Measurements from ENCODE around the gene ATG14. TPM values are rescaled to one million over a fixed set of nuclear protein-coding genes. Genes with fewer than 3 reads are reported as not detected.
"Not testable (repeated sequence)": the region's sequence is repeated elsewhere in the genome, so short reads cannot be mapped to it uniquely, and the experiment has no call there.

Gene ATG14
- polyA plus RNA-seq, 3 donors from 2014 or later = 3.2 to 6.1 (median 3.2) TPM

- Mint-ChIP-seq H3K4me1 (peaks cover 26 to 30% of the 10 kb centered on the region in 2 donors), H3K4me3 (no peak overlapping the region), H3K9me3 (no peaks in the 10 kb centered on the region), H3K27me3 (ENCODE audit: low read depth in 3 of 3) (peaks cover 2 to 4% (median 3%) of the 10 kb centered on the region in 3 donors), H3K27ac (peak overlapping the region in 1 of 6 donors; percentile 65), H3K36me3 (peaks cover 14 to 35% (median 26%) of the 10 kb centered on the region in 3 donors)
- DNase-seq = no peak
Measured at GRCh38 chr14:55389330-55389729, 22.3 kb downstream of the ATG14 start.

DNA sequence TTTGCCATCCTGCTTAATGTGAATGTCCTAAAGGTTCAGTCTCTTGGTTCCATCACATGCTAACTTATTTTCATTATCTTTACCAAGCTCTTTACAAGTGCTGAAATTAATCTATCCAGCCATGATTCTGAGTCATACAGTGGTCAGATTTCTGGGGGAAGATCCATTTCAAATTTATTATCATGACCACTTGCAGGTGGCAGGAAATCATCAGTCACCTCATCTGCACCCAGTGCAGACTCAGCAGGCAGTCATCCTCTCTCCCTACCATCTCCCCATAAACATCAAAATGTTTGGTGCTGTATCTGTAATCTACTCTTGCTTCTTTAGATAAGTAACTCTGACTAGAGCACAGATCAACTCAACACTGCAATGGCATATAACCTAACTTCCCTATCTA, 23.5 kb downstream of the ATG14 start:
- Mint-ChIP-seq H3K27ac (peak overlapping the region in 4 of 6 donors; percentile 18 to 47 (median 31)), H3K9me3 (no peaks in the 10 kb centered on the region), H3K4me3 (no peak overlapping the region), H3K4me1 (peaks cover 26 to 30% of the 10 kb centered on the region in 2 donors), H3K27me3 (ENCODE audit: low read depth in 3 of 3) (peaks cover 2 to 4% (median 3%) of the 10 kb centered on the region in 3 donors), H3K36me3 (peaks cover 17 to 39% (median 30%) of the 10 kb centered on the region in 3 donors)
- DNase-seq = no peak

DNA sequence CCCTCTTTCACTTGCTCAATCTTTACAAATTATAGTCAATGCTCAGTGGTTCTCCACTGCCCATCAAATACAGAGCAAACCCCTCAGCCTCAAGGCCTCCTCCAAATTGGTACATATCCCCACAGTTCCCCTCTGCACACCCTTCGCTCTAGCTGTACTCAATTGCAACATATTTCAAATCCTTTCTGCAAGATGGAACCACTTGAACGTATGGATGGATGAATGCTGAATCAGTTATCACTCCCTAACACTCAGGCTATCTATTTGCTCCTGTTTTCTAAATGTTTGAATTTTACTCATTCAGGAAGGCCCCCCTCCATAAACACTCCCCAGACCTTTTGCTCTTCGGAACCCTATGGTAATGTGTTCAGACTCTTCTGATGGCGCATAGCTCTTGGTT, 24.5 kb downstream of the ATG14 start:
- H3K4me3 Mint-ChIP-seq = peak overlapping the region; percentile 22 to 56 (median 38)
- no peaks in the 10 kb centered on the region for H3K9me3 Mint-ChIP-seq
- H3K4me1 Mint-ChIP-seq = peaks cover 26 to 30% of the 10 kb centered on the region in 2 donors
- peaks cover 17 to 39% (median 30%) of the 10 kb centered on the region in 3 donors for H3K36me3 Mint-ChIP-seq
- peak overlapping the region; percentile 83 to 98 (median 88) for H3K27ac Mint-ChIP-seq
- DNase-seq = no peak
- H3K27me3 Mint-ChIP-seq (ENCODE audit: low read depth in 3 of 3) = peaks cover 2 to 7% (median 4%) of the 10 kb centered on the region in 3 donors

DNA sequence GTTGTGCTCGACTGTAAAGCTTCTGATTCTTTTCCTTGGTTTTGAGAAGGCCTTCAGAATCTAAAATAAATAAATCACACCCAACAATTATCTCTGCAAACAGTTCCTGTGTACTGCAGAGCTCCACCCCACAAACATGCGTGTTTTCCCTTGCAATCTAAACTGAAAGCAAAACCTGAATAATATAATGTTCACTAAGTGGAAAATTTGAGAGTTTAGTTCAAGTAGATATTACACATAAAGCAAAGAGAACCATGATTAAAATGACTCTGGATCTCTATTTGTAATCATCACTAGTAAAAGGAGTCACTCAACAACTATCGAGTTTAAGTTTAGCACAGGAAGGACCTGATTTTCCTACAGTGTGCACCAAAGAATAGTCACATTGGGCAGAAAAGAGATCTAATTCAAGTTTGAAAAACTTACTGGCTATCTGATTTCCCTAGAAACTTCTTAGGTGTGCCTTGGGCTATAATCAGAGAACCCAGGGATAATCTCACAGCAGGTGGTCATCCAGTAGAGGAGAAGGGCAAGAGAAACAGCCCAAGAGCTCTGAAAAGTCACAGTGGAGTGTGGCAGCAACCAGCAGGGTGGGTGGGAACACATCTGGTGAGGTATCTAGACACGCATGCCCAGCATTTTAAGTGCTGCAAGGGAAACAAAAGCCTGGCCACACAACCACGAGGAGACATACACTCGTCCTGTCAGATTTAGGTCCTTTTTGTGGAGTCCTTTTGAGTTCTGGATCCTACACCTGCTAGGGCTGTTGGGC, 25.4 kb downstream of the ATG14 start:
- peaks cover 2 to 7% (median 4%) of the 10 kb centered on the region in 3 donors for H3K27me3 Mint-ChIP-seq (ENCODE audit: low read depth in 3 of 3)
- H3K4me1 Mint-ChIP-seq = peaks cover 26 to 30% of the 10 kb centered on the region in 2 donors
- peak; percentile 18 to 24 (median 21) for DNase-seq
- H3K9me3 Mint-ChIP-seq = no peaks in the 10 kb centered on the region
- H3K4me3 Mint-ChIP-seq = peak overlapping the region; percentile 70 to 85 (median 79)
- H3K36me3 Mint-ChIP-seq = peaks cover 22 to 43% (median 37%) of the 10 kb centered on the region in 3 donors
- H3K27ac Mint-ChIP-seq = peak overlapping the region; percentile 87 to 98 (median 90)

DNA sequence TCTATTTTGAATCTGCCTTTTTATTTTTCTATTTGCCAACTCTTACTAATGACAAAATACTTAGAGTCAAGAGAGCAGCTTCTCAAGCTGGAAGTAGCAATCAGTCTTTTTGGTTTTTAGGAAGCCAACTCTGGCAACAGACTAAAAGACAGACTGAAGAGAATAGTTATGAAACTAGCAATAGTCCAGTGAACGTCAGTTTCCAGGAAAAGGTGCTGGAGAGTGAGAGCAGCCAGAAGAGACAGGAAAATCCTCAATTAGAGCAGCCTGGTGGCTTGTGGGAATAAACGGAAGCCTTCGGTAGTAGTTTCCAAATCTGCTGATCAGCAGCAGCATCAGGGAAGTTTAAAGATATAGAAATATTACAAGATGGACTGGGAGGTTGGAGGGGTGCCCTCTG, 27.1 kb downstream of the ATG14 start:
- peaks cover 26 to 30% of the 10 kb centered on the region in 2 donors for H3K4me1 Mint-ChIP-seq
- H3K9me3 Mint-ChIP-seq = no peaks in the 10 kb centered on the region
- DNase-seq = no peak
- H3K4me3 Mint-ChIP-seq = no peak overlapping the region
- peaks cover 2 to 7% (median 4%) of the 10 kb centered on the region in 3 donors for H3K27me3 Mint-ChIP-seq (ENCODE audit: low read depth in 3 of 3)
- peak overlapping the region in 3 of 6 donors; percentile 30 to 70 (median 69) for H3K27ac Mint-ChIP-seq
- H3K36me3 Mint-ChIP-seq = peaks cover 29 to 45% (median 38%) of the 10 kb centered on the region in 3 donors

DNA sequence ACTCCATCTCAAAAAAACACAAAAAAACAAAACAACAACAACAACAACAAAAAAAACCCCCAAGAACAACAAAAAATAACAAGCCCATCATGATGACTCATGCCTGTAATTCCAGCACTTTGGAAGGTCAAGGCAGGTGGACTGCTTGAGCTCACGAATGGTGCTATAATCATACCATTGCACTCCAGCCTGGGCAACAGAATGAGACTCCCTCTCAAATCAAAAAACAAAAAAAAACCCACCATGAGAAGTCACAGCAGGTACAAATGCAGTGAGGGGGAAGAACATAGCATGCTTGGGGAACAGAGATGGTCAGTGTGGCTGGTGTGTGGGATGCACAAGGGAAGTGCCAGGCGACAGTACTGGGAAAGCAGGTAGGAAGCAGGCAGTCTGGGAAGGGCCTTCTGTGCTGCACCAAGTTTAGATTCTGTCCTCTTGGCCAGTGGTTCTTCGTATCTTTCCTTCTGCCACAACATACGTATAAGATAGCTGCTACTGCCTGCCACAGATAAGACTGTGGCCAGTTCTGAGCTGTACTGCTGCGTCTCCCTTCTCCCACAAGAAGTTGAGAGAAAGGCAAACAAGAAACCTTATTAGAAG, 28.0 kb downstream of the ATG14 start:
- H3K27me3 Mint-ChIP-seq (ENCODE audit: low read depth in 3 of 3) = peaks cover 2 to 7% (median 4%) of the 10 kb centered on the region in 3 donors
- peaks cover 24 to 29% of the 10 kb centered on the region in 2 donors for H3K4me1 Mint-ChIP-seq
- peaks cover 29 to 39% (median 29%) of the 10 kb centered on the region in 3 donors for H3K36me3 Mint-ChIP-seq
- H3K9me3 Mint-ChIP-seq = no peaks in the 10 kb centered on the region
- peak overlapping the region in 2 of 6 donors; percentile 15 to 49 for H3K27ac Mint-ChIP-seq
- no peak overlapping the region for H3K4me3 Mint-ChIP-seq
- DNase-seq = no peak

DNA sequence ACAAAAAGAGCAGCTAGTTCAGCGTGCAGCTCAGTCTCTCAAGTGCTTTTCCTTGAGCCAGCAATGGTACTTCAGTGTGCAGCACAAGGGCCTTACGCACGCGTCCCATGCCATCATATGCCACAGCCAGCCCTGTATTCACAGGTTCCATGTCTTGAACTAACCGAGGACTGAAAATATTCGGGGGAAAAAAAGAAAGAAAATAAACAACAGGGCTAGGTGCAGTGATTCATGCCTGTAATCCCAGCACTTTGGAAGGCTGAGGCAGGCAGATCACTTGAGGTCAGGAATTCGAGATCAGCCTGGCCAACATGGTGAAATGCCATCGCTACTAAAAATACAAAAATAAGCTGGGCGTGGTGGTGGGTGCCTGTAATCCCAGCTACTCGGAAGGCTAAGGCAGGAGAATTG, 28.6 kb downstream of the ATG14 start:
- not testable (repeated sequence) for H3K4me3 Mint-ChIP-seq; H3K27ac Mint-ChIP-seq; DNase-seq; H3K9me3 Mint-ChIP-seq; H3K27me3 Mint-ChIP-seq (ENCODE audit: low read depth in 3 of 3)
- Mint-ChIP-seq H3K4me1 (peaks cover 23 to 24% of the 10 kb centered on the region in 2 donors), H3K36me3 (peaks cover 27 to 33% (median 31%) of the 10 kb centered on the region in 3 donors)

GRCh38 chr14:55382483-55382882, 29.1 kb downstream of the ATG14 start:
- H3K27ac Mint-ChIP-seq = no peak overlapping the region
- no peaks in the 10 kb centered on the region for H3K9me3 Mint-ChIP-seq
- peaks cover 20 to 21% of the 10 kb centered on the region in 2 donors for H3K4me1 Mint-ChIP-seq
- H3K27me3 Mint-ChIP-seq (ENCODE audit: low read depth in 3 of 3) = peaks cover 2 to 7% (median 4%) of the 10 kb centered on the region in 3 donors
- peaks cover 31 to 34% (median 34%) of the 10 kb centered on the region in 3 donors for H3K36me3 Mint-ChIP-seq
- no peak for DNase-seq
- no peak overlapping the region for H3K4me3 Mint-ChIP-seq

- H3K9me3 Mint-ChIP-seq = no peaks in the 10 kb centered on the region
- peaks cover 36 to 43% (median 40%) of the 10 kb centered on the region in 3 donors for H3K36me3 Mint-ChIP-seq
- no peak overlapping the region for H3K27ac Mint-ChIP-seq
- peaks cover 11% of the 10 kb centered on the region in 2 donors for H3K4me1 Mint-ChIP-seq
- no peak for DNase-seq
- no peak overlapping the region for H3K4me3 Mint-ChIP-seq
- H3K27me3 Mint-ChIP-seq (ENCODE audit: low read depth in 3 of 3) = peaks cover 2 to 3% (median 3%) of the 10 kb centered on the region in 3 donors
Measured at GRCh38 chr14:55381561-55381960, 30.1 kb downstream of the ATG14 start.

DNA sequence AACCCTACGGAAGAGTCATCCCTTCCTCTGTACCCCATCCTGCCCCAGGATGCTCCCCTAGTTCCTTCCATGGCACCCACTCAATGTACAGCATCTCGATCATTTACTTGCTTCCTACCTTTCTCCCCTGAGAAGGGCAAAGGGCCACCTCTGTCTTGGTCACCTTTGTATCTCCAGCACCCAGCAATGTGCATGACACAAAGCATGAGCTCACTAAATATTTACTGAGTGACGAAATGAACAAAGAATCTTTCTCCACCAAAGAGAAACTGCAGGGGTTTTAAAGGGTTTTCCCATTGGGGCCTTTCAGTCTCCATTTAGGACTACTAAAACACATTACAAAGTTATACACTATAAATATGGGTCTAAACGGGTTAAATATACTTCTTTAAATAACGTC, 30.6 kb downstream of the ATG14 start:
- Mint-ChIP-seq H3K4me3 (no peak overlapping the region), H3K36me3 (peaks cover 40 to 48% (median 45%) of the 10 kb centered on the region in 3 donors)

GRCh38 chr14:55377236-55377635, 34.4 kb downstream of the ATG14 start:
- no peak overlapping the region for H3K4me3 Mint-ChIP-seq
- DNase-seq = no peak
- H3K27me3 Mint-ChIP-seq (ENCODE audit: low read depth in 3 of 3) = peaks cover 0 to 7% (median 0%) of the 10 kb centered on the region in 3 donors
- peaks cover 31 to 49% (median 43%) of the 10 kb centered on the region in 3 donors for H3K36me3 Mint-ChIP-seq
- peaks cover 26 to 43% of the 10 kb centered on the region in 2 donors for H3K4me1 Mint-ChIP-seq
- H3K9me3 Mint-ChIP-seq = no peaks in the 10 kb centered on the region
- peak overlapping the region in 1 of 6 donors; percentile 62 for H3K27ac Mint-ChIP-seq

More for the DNA sequence above, 30.6 kb downstream of the ATG14 start:
- Mint-ChIP-seq H3K27ac (no peak overlapping the region), H3K9me3 (no peaks in the 10 kb centered on the region), H3K27me3 (ENCODE audit: low read depth in 3 of 3) (peaks cover 2 to 7% (median 3%) of the 10 kb centered on the region in 3 donors), H3K4me1 (peaks cover 6 to 11% of the 10 kb centered on the region in 2 donors)
- no peak for DNase-seq

DNA sequence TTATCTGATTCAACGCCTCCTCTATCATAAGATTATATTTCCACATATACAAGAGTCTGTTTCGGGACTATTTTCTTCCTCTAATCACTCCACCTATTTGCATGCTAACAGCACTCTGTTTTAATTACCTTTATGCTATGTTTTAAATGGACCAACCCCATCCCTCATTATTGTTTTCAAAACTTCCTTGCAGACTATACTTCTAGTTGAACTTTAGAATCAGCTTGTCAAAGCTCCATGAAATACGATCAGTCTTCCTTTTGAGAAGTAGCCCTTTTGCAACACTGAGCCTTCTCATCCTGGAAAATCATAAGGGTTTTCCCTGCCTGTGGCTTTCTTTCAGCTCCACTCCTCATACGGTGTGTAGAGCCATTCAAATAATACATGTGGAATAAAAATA, 36.9 kb downstream of the ATG14 start:
- no peak for DNase-seq
- Mint-ChIP-seq H3K9me3 (no peaks in the 10 kb centered on the region), H3K27me3 (ENCODE audit: low read depth in 3 of 3) (peaks cover 2 to 5% (median 3%) of the 10 kb centered on the region in 3 donors), H3K4me3 (peak overlapping the region in 4 of 5 donors; percentile 8 to 63 (median 34)), H3K4me1 (peaks cover 34 to 54% of the 10 kb centered on the region in 2 donors), H3K36me3 (peaks cover 15 to 37% (median 33%) of the 10 kb centered on the region in 3 donors), H3K27ac (peak overlapping the region; percentile 51 to 95 (median 86))

- Mint-ChIP-seq H3K27ac (peak overlapping the region; percentile 81 to 95 (median 91)), H3K4me3 (peak overlapping the region; percentile 63 to 77 (median 74)), H3K36me3 (peaks cover 15 to 40% (median 38%) of the 10 kb centered on the region in 3 donors), H3K27me3 (ENCODE audit: low read depth in 3 of 3) (peaks cover 2 to 5% (median 3%) of the 10 kb centered on the region in 3 donors), H3K4me1 (peaks cover 34 to 56% of the 10 kb centered on the region in 2 donors), H3K9me3 (no peaks in the 10 kb centered on the region)
- DNase-seq = peak; percentile 54 to 70 (median 62)
Measured at GRCh38 chr14:55373784-55374705, 37.6 kb downstream of the ATG14 start.
